GM12878 (cell line): ENCODE results near the gene LILRB4.

Experiments
- CTCF ChIP-seq, 3 experiments: IDR thresholded peaks in 2 of 3; conservative IDR thresholded peaks in 1 of 3; 2 replicates each; pipeline ENCODE4 v1.5.1; 2011; ENCODE audit warnings: low read depth in 3 of 3, low read length in 3 of 3, mild to moderate bottlenecking in 3 of 3, control low read depth in 2 of 3, moderate library complexity in 2 of 3, inconsistent platforms in 1 of 3, mixed read lengths in 1 of 3; ENCODE audit not compliant: control insufficient read depth in 2 of 3, insufficient read depth in 1 of 3; ENCODE audit errors: extremely low read depth in 1 of 3
- E2F4 ChIP-seq: IDR thresholded peaks from 2 replicates; pipeline ENCODE4 v1.6.1; 2012; ENCODE audit warnings: low read depth, low read length, improper control_type of control experiment
- SMAD1 ChIP-seq: fragments of 450-650 bp; IDR thresholded peaks from 2 replicates; pipeline ENCODE4 v1.6.1; 2018; ENCODE audit warnings: mild to moderate bottlenecking, low read depth; ENCODE audit not compliant: partially characterized antibody

GRCh38 chr19:54653181-54653809 is 9.5 kb upstream of the LILRB4 start:
- TF ChIP-seq CTCF (IDR thresholded peaks at IDR 0.05 in 2 of 3, conservative IDR thresholded peaks at IDR 0.05 in 1 of 3; ENCODE audit: control insufficient read depth in 2 of 3, extremely low read depth in 1 of 3, insufficient read depth in 1 of 3, low read depth in 3 of 3, low read length in 3 of 3) (peak; percentile 51 to 67 (median 63)), E2F4 (no peak), SMAD1 (no peak)
